GM18870 (cell line): ENCODE data around the gene VSTM2L.

Experiments used
- ATAC-seq: cut with Tn5 transposase; IDR thresholded peaks from one replicate; pipeline ENCODE4 v1.9.1; 2021; ENCODE audit warnings: moderate library complexity; ENCODE audit not compliant: unreplicated experiment

The VSTM2L gene

GRCh38 chr20:37878835-37879599, 23.9 kb upstream of the VSTM2L start:
- no peak for ATAC-seq

GRCh38 chr20:37879843-37880242, 23.1 kb upstream of the VSTM2L start:
- no peak for ATAC-seq

DNA sequence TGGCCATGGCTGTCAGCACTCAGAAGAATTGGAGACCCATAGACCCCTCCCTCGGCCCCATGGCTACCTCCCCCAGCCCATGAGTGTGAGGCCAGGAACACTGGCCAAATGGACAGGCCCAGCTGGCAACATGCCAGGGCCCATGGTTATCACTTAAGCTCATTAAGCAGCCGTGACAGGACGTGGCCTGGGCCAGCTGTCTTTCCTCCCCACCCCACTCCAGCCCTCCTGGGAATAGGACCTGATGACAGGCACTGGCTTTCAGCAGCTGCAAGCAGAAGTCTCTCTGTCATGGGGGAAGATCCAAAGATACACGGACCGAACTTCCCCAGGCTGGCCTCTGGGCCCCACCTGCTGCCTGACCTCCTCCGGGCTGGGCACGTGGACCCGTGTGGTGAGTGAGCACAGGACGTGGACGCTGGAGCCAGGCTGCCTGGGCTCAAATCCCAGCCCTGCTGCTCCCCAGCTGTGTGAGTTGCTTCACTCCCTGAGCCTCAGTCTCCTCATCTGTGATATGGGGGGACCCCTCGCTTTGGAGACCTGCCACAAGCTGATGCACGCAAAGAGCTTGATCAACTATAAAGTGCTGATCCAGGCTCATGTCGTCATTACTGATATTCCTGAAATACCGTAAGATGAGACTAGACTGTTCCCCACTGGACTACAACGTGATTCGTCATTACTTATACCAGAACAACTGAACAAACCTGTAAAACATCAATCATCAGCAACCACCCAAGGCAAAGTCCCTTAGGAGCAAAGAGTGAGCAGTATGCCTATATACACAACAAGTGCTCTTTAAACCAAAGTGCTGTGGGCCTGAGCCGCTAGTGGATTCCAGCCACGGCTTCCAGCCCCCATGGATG, 22.0 kb upstream of the VSTM2L start:
- no peak for ATAC-seq

DNA sequence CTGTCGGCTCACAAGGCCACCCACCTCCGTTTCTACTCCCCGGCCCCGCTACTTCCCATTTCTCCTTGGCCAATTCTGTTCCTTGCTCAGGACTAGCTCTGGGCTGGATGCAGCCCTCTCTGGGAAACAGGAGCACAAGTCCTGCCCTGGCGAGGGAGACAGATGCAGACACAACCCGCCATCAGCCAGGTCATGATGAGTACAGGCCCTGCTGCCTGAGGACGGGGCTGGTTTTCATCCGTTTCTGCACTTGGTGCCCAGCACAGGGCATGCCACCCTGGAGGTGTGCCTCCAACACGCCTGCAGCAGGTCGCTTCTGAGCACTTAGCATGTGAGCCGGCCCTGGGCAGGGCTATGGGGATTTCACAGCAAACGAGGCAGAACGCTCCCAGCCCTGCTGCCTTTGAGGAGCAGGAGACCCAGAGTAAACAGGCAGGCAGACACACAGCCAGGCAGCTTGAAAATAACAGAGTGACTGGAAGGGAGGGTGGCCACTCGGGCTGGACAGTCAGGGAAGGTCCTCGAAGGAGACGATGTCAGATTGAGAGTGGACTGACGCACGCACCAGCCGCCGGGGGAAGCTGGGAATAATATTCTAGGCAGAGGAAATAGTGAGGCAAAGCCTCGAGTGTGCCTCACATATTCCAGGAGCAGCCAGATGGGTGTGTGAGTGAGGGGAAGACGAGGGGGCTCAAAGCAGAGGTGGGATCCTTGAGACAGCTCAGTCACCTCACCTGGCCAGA, 21.2 kb upstream of the VSTM2L start:
- ATAC-seq = no peak

GRCh38 chr20:37882961-37883712, 19.8 kb upstream of the VSTM2L start:
- no peak for ATAC-seq

DNA sequence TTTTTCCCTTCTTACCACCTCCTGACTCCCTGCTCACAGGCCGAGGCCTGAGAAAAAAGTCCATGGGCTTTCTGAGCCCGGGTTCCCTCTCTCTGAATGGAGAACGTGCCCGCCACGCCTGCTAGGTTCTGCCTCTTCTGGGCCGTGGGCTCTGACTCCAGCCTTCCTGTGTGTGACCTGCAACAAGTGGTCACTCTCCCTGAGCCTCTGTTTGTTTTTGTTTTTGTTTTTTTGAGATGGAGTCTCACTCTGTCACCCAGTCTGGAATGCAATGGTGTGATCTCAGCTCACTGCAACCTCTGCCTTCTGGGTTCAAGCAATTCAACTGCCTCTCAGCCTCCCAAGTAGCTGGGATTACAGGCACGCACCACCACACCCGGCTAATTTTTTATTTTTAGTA, 17.9 kb upstream of the VSTM2L start:
- no peak for ATAC-seq

GRCh38 chr20:37885593-37886503, 17.1 kb upstream of the VSTM2L start:
- ATAC-seq = no peak

DNA sequence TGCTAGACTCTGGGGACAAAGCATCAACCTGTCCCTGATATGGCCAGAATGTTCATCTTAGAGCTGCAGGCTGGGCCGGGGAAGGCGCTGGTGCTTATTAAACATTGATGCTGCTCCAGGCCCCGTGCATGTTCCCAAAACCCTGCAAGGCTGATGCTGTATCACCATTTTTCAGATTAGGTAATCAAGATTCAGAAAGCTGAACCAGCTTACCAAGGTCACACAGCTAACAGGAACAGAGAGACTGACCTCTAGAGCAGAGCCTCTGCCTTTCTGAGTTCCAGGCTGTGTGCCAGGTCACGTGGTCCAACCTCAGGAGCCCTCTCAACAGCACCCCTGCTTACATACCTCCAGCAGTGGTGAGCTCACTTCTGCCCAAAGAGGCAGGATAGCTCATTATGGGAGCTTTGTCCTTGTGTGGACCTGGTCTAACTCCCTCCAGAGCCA, 16.1 kb upstream of the VSTM2L start:
- no peak for ATAC-seq

GRCh38 chr20:37888641-37889040, 14.3 kb upstream of the VSTM2L start:
- no peak for ATAC-seq

GRCh38 chr20:37890108-37890507, 12.8 kb upstream of the VSTM2L start:
- ATAC-seq = no peak

- ATAC-seq = no peak
These were observed 12.3 kb upstream of the VSTM2L start for GRCh38 chr20:37890643-37891042.

- ATAC-seq = no peak
These were observed 10.9 kb upstream of the VSTM2L start for GRCh38 chr20:37892001-37892400.

- ATAC-seq = no peak
These were observed 9.2 kb upstream of the VSTM2L start for GRCh38 chr20:37893566-37894241.

DNA sequence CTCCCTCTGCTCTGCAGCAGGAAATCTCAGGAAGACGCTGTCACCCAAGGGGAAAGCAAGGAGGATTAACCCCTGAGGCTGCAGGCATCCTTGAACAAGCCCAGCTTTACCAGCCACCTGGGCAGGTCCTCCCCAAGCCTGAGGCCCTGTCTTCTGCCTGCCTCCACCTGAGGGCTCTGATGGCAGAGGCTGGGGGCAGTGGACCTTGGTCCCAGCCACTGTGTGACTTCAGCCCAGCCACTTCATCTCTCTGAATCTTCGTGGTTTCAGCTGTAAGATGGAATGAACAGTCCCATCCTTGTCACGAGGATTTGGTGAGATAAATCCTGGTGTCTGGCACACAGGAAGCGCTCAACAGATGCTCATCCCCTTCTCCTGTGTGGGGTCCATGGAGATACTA, 8.5 kb upstream of the VSTM2L start:
- no peak for ATAC-seq

DNA sequence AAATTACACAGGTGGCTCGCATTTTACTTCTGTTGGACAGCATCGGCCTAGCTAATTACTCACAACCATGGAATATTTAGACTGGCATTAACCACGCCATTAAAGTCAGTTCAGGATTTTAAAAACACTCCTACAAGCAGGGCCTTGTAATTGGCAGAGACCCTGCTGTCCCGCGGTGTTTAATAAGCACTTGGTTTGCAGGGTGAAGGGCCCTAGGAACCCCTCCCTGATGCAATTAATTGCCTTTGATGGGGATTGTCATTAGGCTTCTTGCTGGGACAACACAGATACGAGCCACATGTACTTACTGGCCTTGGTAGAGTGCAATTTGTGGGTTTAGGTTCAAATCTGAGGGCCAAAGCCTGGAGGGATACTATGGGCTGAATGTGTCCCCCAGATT, 7.8 kb upstream of the VSTM2L start:
- no peak for ATAC-seq

GRCh38 chr20:37896932-37897548, 5.9 kb upstream of the VSTM2L start:
- no peak for ATAC-seq

- no peak for ATAC-seq
These were observed 4.5 kb upstream of the VSTM2L start for GRCh38 chr20:37898233-37899104.
